H1 (cell line): ENCODE measurements around the gene PPP1R7.

Experiments
- ATF3 ChIP-seq: IDR thresholded peaks from 2 replicates; pipeline ENCODE4 v1.6.1; 2011; ENCODE audit warnings: low read depth, mild to moderate bottlenecking, low read length; ENCODE audit not compliant: insufficient read depth
- CREB1 ChIP-seq: IDR thresholded peaks from 2 replicates; pipeline ENCODE4 v1.6.1; 2012; ENCODE audit warnings: inconsistent platforms
- CTCF ChIP-seq, 3 experiments: IDR thresholded peaks; 1 replicate in 2 of 3; 2 replicates in 1 of 3; pipeline versions ENCODE4 v1.5.1 to v1.6.1; 2011; ENCODE audit warnings: low read length in 3 of 3, mild to moderate bottlenecking in 3 of 3, inconsistent platforms in 2 of 3, low read depth in 1 of 3, moderate library complexity in 1 of 3; ENCODE audit not compliant: insufficient read depth in 1 of 3; ENCODE audit errors: control extremely low read depth in 1 of 3
- SAP30 ChIP-seq: fragments of 300-600 bp; sonication (generic); IDR thresholded peaks from 2 replicates; pipeline ENCODE4 v1.7.1; 2012; ENCODE audit warnings: low read length, moderate library complexity, mild to moderate bottlenecking, inconsistent platforms; ENCODE audit not compliant: insufficient read depth, insufficient replicate concordance
- YY1 ChIP-seq: IDR thresholded peaks from 2 replicates; pipeline ENCODE4 v1.6.1; 2011; ENCODE audit warnings: low read depth, mild to moderate bottlenecking, low read length

- TF ChIP-seq SAP30, result no peak
- TF ChIP-seq CREB1, result no peak
- no peak for TF ChIP-seq YY1
- TF ChIP-seq ATF3, result no peak
- TF ChIP-seq CTCF (IDR thresholded peaks at IDR 0.05; ENCODE audit: control extremely low read depth in 1 of 3, insufficient read depth in 1 of 3, low read depth in 1 of 3, low read length in 3 of 3), result no peak
These were observed 75.3 kb downstream of the PPP1R7 start for GRCh38 chr2:241225545-241225944.
